ENCODE measurements around the gene NPY4R2. TPM values are rescaled to one million over a fixed set of nuclear protein-coding genes. Genes with fewer than 3 reads are reported as not detected.
"Not testable (repeated sequence)": the region's sequence is repeated elsewhere in the genome, so short reads cannot be mapped to it uniquely, and the experiment has no call there.

The NPY4R2 gene
- 10 to 100 TPM in 1 of 4 donors, 1 to 10 TPM in 2, not detected in 1; 3.3 to 18.6 (median 5.1) TPM for total RNA-seq

- not testable (repeated sequence) for H3K36me3 ChIP-seq, H3K9me3 ChIP-seq, H3K27me3 ChIP-seq, DNase-seq, H3K27ac ChIP-seq, H3K4me1 ChIP-seq, H3K4me3 ChIP-seq
These were observed at the start of gene NPY4R2 for GRCh38 chr10:47918475-47918874. TSS of gene NPY4R2 (plus strand) at chr10:47918662. CDS start at chr10:47921988, 3,326 bp downstream.

DNA sequence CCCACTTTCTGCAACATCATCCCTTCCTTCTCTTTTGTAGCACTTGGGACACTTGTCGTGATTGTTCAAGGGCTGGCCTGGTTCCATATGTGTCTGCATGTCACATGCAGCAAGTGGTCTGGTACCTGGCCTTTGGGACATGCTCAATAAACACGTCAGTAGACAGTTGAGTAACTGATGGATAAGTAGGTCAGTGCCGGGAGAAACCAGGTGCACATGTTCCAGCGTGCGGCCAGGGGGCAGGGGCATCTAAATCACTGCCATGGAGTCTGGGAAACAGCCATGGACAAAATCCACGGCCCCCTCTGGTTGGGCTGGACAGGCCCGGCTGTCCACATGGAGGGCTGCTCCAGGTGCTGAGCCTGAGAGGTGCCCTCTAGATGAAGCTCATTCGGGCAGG is 47.6 kb upstream of the NPY4R2 start:
- not testable (repeated sequence) for H3K36me3 ChIP-seq, H3K9me3 ChIP-seq, H3K4me3 ChIP-seq, H3K27ac ChIP-seq, DNase-seq, H3K27me3 ChIP-seq, H3K4me1 ChIP-seq

DNA sequence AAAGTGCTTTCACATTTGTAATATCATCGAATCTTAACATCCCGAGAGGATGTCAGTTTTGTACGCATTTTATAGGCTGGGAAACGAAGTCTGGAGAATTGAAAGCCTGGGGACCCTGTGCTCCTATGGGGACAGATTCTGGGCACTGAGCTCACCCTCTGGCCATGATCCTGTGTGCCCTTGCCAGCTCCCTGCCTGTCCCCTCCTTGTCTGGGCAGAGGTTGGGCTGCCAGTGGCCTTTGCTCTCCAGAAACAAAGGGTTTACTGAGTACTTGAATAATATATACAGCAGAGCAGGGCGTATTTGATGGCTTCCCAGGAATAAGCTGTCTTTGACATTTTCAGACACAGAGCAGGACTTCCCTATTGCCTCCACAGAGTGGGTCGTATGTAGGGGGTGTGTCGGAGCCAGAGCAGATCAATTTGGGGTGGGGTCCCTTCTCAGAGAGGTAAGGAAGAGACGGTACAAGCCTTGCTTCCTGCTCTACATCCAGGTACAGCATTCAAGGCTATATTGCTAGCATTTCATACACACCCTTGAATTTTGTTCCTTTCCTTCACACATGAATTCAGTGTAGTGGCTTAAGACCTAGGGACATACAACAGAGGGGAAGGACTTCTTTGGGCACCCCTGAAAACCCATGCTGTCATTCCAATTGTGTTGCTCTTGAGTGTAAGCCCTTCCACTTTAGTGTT is 46.8 kb upstream of the NPY4R2 start:
- not testable (repeated sequence) for H3K4me3 ChIP-seq, H3K4me1 ChIP-seq, H3K27me3 ChIP-seq, DNase-seq, H3K9me3 ChIP-seq, H3K27ac ChIP-seq, H3K36me3 ChIP-seq

- H3K36me3 ChIP-seq, H3K27ac ChIP-seq, DNase-seq, H3K9me3 ChIP-seq, H3K4me1 ChIP-seq, H3K4me3 ChIP-seq, H3K27me3 ChIP-seq: not testable (repeated sequence)
These were observed 46.2 kb upstream of the NPY4R2 start for GRCh38 chr10:47872236-47872635.

DNA sequence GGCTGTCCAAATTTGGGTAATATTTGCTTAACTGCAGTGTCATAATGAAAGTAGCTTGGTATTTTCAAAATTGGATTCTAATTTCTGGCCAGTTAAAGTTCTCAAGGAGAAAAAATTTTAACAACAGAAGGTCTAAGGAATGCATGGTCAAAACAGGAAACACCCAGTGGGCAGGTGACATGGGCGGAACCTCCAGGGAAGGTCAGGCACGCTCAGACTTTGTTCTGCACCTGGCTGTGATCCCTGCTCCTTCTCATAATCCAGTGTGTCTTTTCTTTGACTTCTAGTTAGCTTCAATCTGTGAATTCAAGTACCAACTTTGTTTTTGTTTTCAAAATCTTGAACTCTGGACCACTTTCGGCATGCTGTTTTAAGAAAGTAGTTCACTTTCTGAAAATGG is 34.2 kb upstream of the NPY4R2 start:
- H3K4me1 ChIP-seq, H3K36me3 ChIP-seq, H3K9me3 ChIP-seq, H3K27ac ChIP-seq, DNase-seq, H3K27me3 ChIP-seq, H3K4me3 ChIP-seq: not testable (repeated sequence)

- H3K9me3 ChIP-seq, H3K27me3 ChIP-seq, DNase-seq, H3K36me3 ChIP-seq, H3K4me1 ChIP-seq, H3K27ac ChIP-seq, H3K4me3 ChIP-seq: not testable (repeated sequence)
These were observed 33.5 kb upstream of the NPY4R2 start for GRCh38 chr10:47884934-47885333.

GRCh38 chr10:47886356-47886755 is 32.1 kb upstream of the NPY4R2 start:
- H3K9me3 ChIP-seq, H3K4me1 ChIP-seq, H3K36me3 ChIP-seq, DNase-seq, H3K27me3 ChIP-seq, H3K27ac ChIP-seq, H3K4me3 ChIP-seq: not testable (repeated sequence)

DNA sequence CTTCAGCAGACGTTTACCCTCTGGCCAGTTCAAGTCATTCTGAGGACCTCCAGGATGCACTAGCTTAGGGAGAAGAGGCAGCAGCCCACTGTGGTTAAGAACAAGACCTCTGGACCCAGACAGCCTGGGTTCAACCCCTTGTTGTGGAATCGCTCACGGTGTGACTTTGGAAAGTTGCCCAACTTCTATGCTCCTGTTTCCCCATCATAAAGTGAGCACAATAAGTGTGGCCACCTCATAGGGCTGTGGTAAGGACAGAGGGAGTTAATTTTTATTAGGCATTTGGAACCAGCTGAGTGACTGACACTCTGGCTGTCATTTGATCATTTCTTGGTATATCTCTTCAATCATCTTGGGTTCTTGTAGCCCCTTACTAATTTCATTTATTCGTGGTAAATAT is 31.6 kb upstream of the NPY4R2 start:
- not testable (repeated sequence) for DNase-seq, H3K4me1 ChIP-seq, H3K4me3 ChIP-seq, H3K9me3 ChIP-seq, H3K27me3 ChIP-seq, H3K27ac ChIP-seq, H3K36me3 ChIP-seq

DNA sequence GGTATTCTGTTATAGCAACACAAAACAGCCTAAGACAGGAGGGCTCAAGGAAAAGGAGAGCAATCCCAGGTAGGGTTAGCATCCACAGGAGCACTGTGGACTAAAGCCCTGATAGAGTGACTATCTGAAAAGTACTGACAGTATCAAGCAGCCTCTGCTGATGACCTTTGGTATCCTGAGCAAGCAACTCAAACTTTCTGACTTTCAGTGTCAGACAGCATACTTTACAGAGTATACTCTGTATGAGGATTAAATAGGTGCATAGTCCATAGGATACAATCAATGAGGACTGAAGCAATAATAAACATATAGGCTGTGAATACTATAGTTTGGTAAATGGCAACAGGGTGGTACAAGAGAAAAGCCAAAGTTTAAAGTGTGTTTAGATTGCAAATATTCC is 27.7 kb upstream of the NPY4R2 start:
- H3K4me1 ChIP-seq, H3K4me3 ChIP-seq, H3K27ac ChIP-seq, H3K27me3 ChIP-seq, H3K9me3 ChIP-seq, H3K36me3 ChIP-seq: not testable (repeated sequence)
- peak in 1 of 3 donors; percentile 50 for DNase-seq

GRCh38 chr10:47892494-47893261 is 25.8 kb upstream of the NPY4R2 start:
- DNase-seq, result peak in 1 of 3 donors; percentile 3
- not testable (repeated sequence) for H3K36me3 ChIP-seq, H3K4me1 ChIP-seq, H3K27ac ChIP-seq, H3K4me3 ChIP-seq, H3K27me3 ChIP-seq, H3K9me3 ChIP-seq

GRCh38 chr10:47894571-47894970 is 23.9 kb upstream of the NPY4R2 start:
- not testable (repeated sequence) for H3K4me3 ChIP-seq, H3K27me3 ChIP-seq, H3K9me3 ChIP-seq, H3K36me3 ChIP-seq, DNase-seq, H3K4me1 ChIP-seq, H3K27ac ChIP-seq

GRCh38 chr10:47897813-47898212 is 20.6 kb upstream of the NPY4R2 start:
- H3K9me3 ChIP-seq, H3K4me1 ChIP-seq, DNase-seq, H3K4me3 ChIP-seq, H3K36me3 ChIP-seq, H3K27ac ChIP-seq, H3K27me3 ChIP-seq: not testable (repeated sequence)

- DNase-seq, H3K27ac ChIP-seq, H3K36me3 ChIP-seq: not testable (repeated sequence)
These were observed 9.1 kb upstream of the NPY4R2 start for GRCh38 chr10:47909333-47909732.

GRCh38 chr10:47910486-47910885 is 8.0 kb upstream of the NPY4R2 start:
- not testable (repeated sequence) for H3K36me3 ChIP-seq, H3K27me3 ChIP-seq, DNase-seq, H3K9me3 ChIP-seq, H3K4me1 ChIP-seq, H3K27ac ChIP-seq, H3K4me3 ChIP-seq

More at GRCh38 chr10:47909333-47909732, 9.1 kb upstream of the NPY4R2 start:
- not testable (repeated sequence) for H3K27me3 ChIP-seq, H3K4me3 ChIP-seq, H3K9me3 ChIP-seq, H3K4me1 ChIP-seq

DNA sequence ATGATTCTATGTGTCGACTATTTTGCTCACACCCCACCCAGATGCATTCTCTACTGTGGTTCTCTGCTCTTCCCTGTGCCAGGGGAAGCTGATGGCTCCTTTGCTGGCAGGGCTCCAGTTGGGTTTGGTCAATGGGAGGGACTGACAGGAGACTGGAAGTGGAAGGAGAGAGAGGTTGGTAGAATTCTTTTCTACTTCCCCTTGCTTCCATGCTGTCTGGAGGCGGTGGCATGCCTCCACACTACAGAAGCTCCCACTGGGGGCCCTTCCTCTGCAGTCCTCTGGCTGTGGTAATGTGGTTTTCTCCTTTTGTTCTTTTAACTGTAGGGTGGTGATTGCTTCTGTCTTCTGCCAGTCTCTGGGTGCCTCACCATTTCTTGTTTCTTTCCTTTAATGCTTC is 4.4 kb upstream of the NPY4R2 start:
- not testable (repeated sequence) for DNase-seq, H3K4me3 ChIP-seq, H3K9me3 ChIP-seq, H3K27me3 ChIP-seq, H3K4me1 ChIP-seq, H3K36me3 ChIP-seq, H3K27ac ChIP-seq

Measured in Peyer's patch (tissue), 4 donors.